ENCODE results near the gene NPPA. TPM values are rescaled to one million over a fixed set of nuclear protein-coding genes. Genes with fewer than 3 reads are reported as not detected.

The NPPA gene
- total RNA-seq, 2 experiments from 2014 or later = not detected

- Mint-ChIP-seq H3K4me3 (no peak overlapping the region), H3K27me3 (ENCODE audit: low read depth) (no peaks in the 10 kb centered on the region), H3K9me3 (no peaks in the 10 kb centered on the region), H3K36me3 (ENCODE audit: low read depth) (peaks cover 20% of the 10 kb centered on the region), H3K4me1 (ENCODE audit: low read depth) (no peaks in the 10 kb centered on the region), H3K27ac (no peak overlapping the region)
- DNase-seq = no peak
- CTCF ChIA-PET = interaction anchor here (0.9 to 1.6 kb wide), 7 partner anchors 26 to 130 kb away, joined by 3 to 7 read pairs (median 4); no protein-coding TSS in a partner anchor
- intact Hi-C loops (cut with micrococcal nuclease) = loop anchor here (5.0 kb wide), 1 partner anchor 130 kb away; no protein-coding TSS in a partner anchor
These were observed 10.4 kb downstream of the NPPA start for GRCh38 chr1:11836955-11837766.

GRCh38 chr1:11835441-11836225, 11.9 kb downstream of the NPPA start:
- intact Hi-C loops (cut with micrococcal nuclease) = loop anchor here (5.0 kb wide), 1 partner anchor 132 kb away; no protein-coding TSS in a partner anchor
- Mint-ChIP-seq H3K36me3 (ENCODE audit: low read depth) (peaks cover 15% of the 10 kb centered on the region), H3K27ac (no peak overlapping the region), H3K27me3 (ENCODE audit: low read depth) (no peaks in the 10 kb centered on the region), H3K4me1 (ENCODE audit: low read depth) (no peaks in the 10 kb centered on the region), H3K4me3 (no peak overlapping the region), H3K9me3 (no peaks in the 10 kb centered on the region)
- CTCF ChIA-PET = interaction anchor here (0.7 to 1.0 kb wide), 2 partner anchors 9 to 28 kb away, joined by 3 to 4 read pairs; no protein-coding TSS in a partner anchor
- DNase-seq = no peak

GRCh38 chr1:11833900-11834299, 13.7 kb downstream of the NPPA start:
- H3K27me3 Mint-ChIP-seq (ENCODE audit: low read depth) = no peaks in the 10 kb centered on the region
- H3K4me1 Mint-ChIP-seq (ENCODE audit: low read depth) = no peaks in the 10 kb centered on the region
- CTCF ChIA-PET = no interaction called here
- H3K9me3 Mint-ChIP-seq = no peaks in the 10 kb centered on the region
- intact Hi-C loops (cut with micrococcal nuclease) = no loop called here
- H3K27ac Mint-ChIP-seq = no peak overlapping the region
- H3K36me3 Mint-ChIP-seq (ENCODE audit: low read depth) = peaks cover 14% of the 10 kb centered on the region
- no peak for DNase-seq
- H3K4me3 Mint-ChIP-seq = no peak overlapping the region

- CTCF ChIA-PET = no interaction called here
- Mint-ChIP-seq H3K4me3 (no peak overlapping the region), H3K27me3 (ENCODE audit: low read depth) (no peaks in the 10 kb centered on the region), H3K27ac (no peak overlapping the region), H3K36me3 (ENCODE audit: low read depth) (peaks cover 12% of the 10 kb centered on the region), H3K4me1 (ENCODE audit: low read depth) (no peaks in the 10 kb centered on the region), H3K9me3 (no peaks in the 10 kb centered on the region)
- intact Hi-C loops (cut with micrococcal nuclease) = no loop called here
- DNase-seq = no peak
These were observed 14.1 kb downstream of the NPPA start for GRCh38 chr1:11833497-11833896.

- Mint-ChIP-seq H3K27me3 (ENCODE audit: low read depth) (no peaks in the 10 kb centered on the region), H3K9me3 (no peaks in the 10 kb centered on the region), H3K4me1 (ENCODE audit: low read depth) (no peaks in the 10 kb centered on the region), H3K27ac (no peak overlapping the region), H3K36me3 (ENCODE audit: low read depth) (peaks cover 11% of the 10 kb centered on the region), H3K4me3 (no peak overlapping the region)
- CTCF ChIA-PET = interaction anchor here (1.5 kb wide), 1 partner anchor 60 kb away, joined by 3 read pairs; no protein-coding TSS in a partner anchor
- no peak for DNase-seq
- intact Hi-C loops (cut with micrococcal nuclease) = no loop called here
These were observed 15.4 kb downstream of the NPPA start for GRCh38 chr1:11831945-11832725.

GRCh38 chr1:11828511-11828910, 19.1 kb downstream of the NPPA start:
- CTCF ChIA-PET = interaction anchor here (1.1 kb wide), 1 partner anchor 12 kb away, joined by 3 read pairs; no protein-coding TSS in a partner anchor
- no peak for DNase-seq
- H3K36me3 Mint-ChIP-seq (ENCODE audit: low read depth) = peaks cover 7% of the 10 kb centered on the region
- H3K27me3 Mint-ChIP-seq (ENCODE audit: low read depth) = no peaks in the 10 kb centered on the region
- no peak overlapping the region for H3K27ac Mint-ChIP-seq
- no peaks in the 10 kb centered on the region for H3K4me1 Mint-ChIP-seq (ENCODE audit: low read depth)
- no peaks in the 10 kb centered on the region for H3K9me3 Mint-ChIP-seq
- intact Hi-C loops (cut with micrococcal nuclease) = no loop called here
- no peak overlapping the region for H3K4me3 Mint-ChIP-seq

GRCh38 chr1:11826946-11827345, 20.6 kb downstream of the NPPA start:
- no peak for DNase-seq
- H3K9me3 Mint-ChIP-seq = no peaks in the 10 kb centered on the region
- H3K27me3 Mint-ChIP-seq (ENCODE audit: low read depth) = no peaks in the 10 kb centered on the region
- no peaks in the 10 kb centered on the region for H3K4me1 Mint-ChIP-seq (ENCODE audit: low read depth)
- CTCF ChIA-PET = no interaction called here
- no peak overlapping the region for H3K4me3 Mint-ChIP-seq
- peaks cover 7% of the 10 kb centered on the region for H3K36me3 Mint-ChIP-seq (ENCODE audit: low read depth)
- intact Hi-C loops (cut with micrococcal nuclease) = no loop called here
- H3K27ac Mint-ChIP-seq = no peak overlapping the region

GRCh38 chr1:11825131-11825530, 22.5 kb downstream of the NPPA start:
- Mint-ChIP-seq H3K36me3 (ENCODE audit: low read depth) (peaks cover 8% of the 10 kb centered on the region), H3K27ac (no peak overlapping the region), H3K9me3 (no peaks in the 10 kb centered on the region), H3K4me1 (ENCODE audit: low read depth) (no peaks in the 10 kb centered on the region), H3K4me3 (no peak overlapping the region), H3K27me3 (ENCODE audit: low read depth) (no peaks in the 10 kb centered on the region)
- DNase-seq = no peak
- CTCF ChIA-PET = interaction anchor here (1.2 kb wide), 1 partner anchor 13 kb away, joined by 5 read pairs; no protein-coding TSS in a partner anchor
- intact Hi-C loops (cut with micrococcal nuclease) = no loop called here

- no peaks in the 10 kb centered on the region for H3K27me3 Mint-ChIP-seq (ENCODE audit: low read depth)
- DNase-seq = no peak
- no peaks in the 10 kb centered on the region for H3K9me3 Mint-ChIP-seq
- H3K4me3 Mint-ChIP-seq = no peak overlapping the region
- H3K36me3 Mint-ChIP-seq (ENCODE audit: low read depth) = peaks cover 9% of the 10 kb centered on the region
- CTCF ChIA-PET = no interaction called here
- no peak overlapping the region for H3K27ac Mint-ChIP-seq
- H3K4me1 Mint-ChIP-seq (ENCODE audit: low read depth) = no peaks in the 10 kb centered on the region
- intact Hi-C loops (cut with micrococcal nuclease) = no loop called here
These were observed 24.0 kb downstream of the NPPA start for GRCh38 chr1:11823366-11824137.

- Mint-ChIP-seq H3K4me1 (ENCODE audit: low read depth) (no peaks in the 10 kb centered on the region), H3K9me3 (no peaks in the 10 kb centered on the region), H3K27ac (no peak overlapping the region), H3K36me3 (ENCODE audit: low read depth) (peaks cover 10% of the 10 kb centered on the region), H3K27me3 (ENCODE audit: low read depth) (no peaks in the 10 kb centered on the region), H3K4me3 (no peak overlapping the region)
- intact Hi-C loops (cut with micrococcal nuclease) = no loop called here
- no peak for DNase-seq
- CTCF ChIA-PET = interaction anchor here (0.7 kb wide), 1 partner anchor 126 kb away, joined by 3 read pairs; no protein-coding TSS in a partner anchor
These were observed 25.5 kb downstream of the NPPA start for GRCh38 chr1:11822091-11822490.

GRCh38 chr1:11817192-11817591, 30.4 kb downstream of the NPPA start:
- H3K27me3 Mint-ChIP-seq (ENCODE audit: low read depth) = no peaks in the 10 kb centered on the region
- H3K9me3 Mint-ChIP-seq = no peaks in the 10 kb centered on the region
- H3K4me3 Mint-ChIP-seq = no peak overlapping the region
- no peak for DNase-seq
- no peaks in the 10 kb centered on the region for H3K4me1 Mint-ChIP-seq (ENCODE audit: low read depth)
- CTCF ChIA-PET = no interaction called here
- peaks cover 11% of the 10 kb centered on the region for H3K36me3 Mint-ChIP-seq (ENCODE audit: low read depth)
- H3K27ac Mint-ChIP-seq = no peak overlapping the region
- intact Hi-C loops (cut with micrococcal nuclease) = loop anchor here (5.0 kb wide), 1 partner anchor 410 kb away; no protein-coding TSS in a partner anchor

All from activated naive CD4-positive, alpha-beta T cell treated with anti-CD3 and anti-CD28 coated beads for 36 hours (primary cell).